Measurements from ENCODE around the gene LORICRIN.

Gene LORICRIN

GRCh38 chr1:153305682-153306081 lies 46.2 kb downstream of the LORICRIN start:
- DNase-seq (ENCODE audit: low spot score): no peak
- TF ChIP-seq CTCF (IDR thresholded peaks at IDR 0.05; ENCODE audit: extremely low read depth, missing control alignments): no peak

- no peak for TF ChIP-seq CTCF (IDR thresholded peaks at IDR 0.05; ENCODE audit: extremely low read depth, missing control alignments)
- DNase-seq (ENCODE audit: low spot score): no peak
These were observed 47.1 kb downstream of the LORICRIN start for GRCh38 chr1:153306303-153307220.

DNA sequence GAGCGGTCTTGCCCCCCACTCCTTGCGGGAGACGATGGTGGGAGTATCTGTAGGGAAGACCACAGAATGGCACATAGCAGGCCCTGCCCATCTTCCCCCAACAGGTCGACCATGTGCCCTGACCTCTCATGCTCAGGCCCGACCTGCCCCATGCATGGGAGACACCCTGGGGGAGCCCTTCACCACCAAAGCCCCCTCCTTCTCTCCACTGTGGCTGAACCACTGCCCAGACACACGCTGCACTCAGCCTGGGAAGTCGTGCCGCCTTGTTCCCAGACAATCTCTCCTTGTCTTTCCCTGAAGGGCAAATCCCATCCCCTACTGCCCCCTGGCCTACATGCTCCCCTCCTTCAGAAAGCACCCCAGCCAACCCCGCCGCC lies 47.7 kb downstream of the LORICRIN start:
- no peak for DNase-seq (ENCODE audit: low spot score)
- TF ChIP-seq CTCF (IDR thresholded peaks at IDR 0.05; ENCODE audit: extremely low read depth, missing control alignments): no peak

GRCh38 chr1:153308540-153308939 lies 49.1 kb downstream of the LORICRIN start:
- no peak for TF ChIP-seq CTCF (IDR thresholded peaks at IDR 0.05; ENCODE audit: extremely low read depth, missing control alignments)
- no peak for DNase-seq (ENCODE audit: low spot score)

- DNase-seq (ENCODE audit: low spot score): no peak
- TF ChIP-seq CTCF (IDR thresholded peaks at IDR 0.05; ENCODE audit: extremely low read depth, missing control alignments): no peak
These were observed 50.0 kb downstream of the LORICRIN start for GRCh38 chr1:153309441-153309840.

- no peak for TF ChIP-seq CTCF (IDR thresholded peaks at IDR 0.05; ENCODE audit: extremely low read depth, missing control alignments)
- no peak for DNase-seq (ENCODE audit: low spot score)
These were observed 51.0 kb downstream of the LORICRIN start for GRCh38 chr1:153310526-153310925.

All from GM20000 (cell line).